Panc1 (cell line): Measurements from ENCODE around the gene NFAM1.

Experiments
- CTCF ChIP-seq: fragments of 450-650 bp; IDR thresholded peaks from 2 replicates; pipeline ENCODE4 v1.5.1; 2017; ENCODE audit warnings: mild to moderate bottlenecking
- POLR2AphosphoS5 ChIP-seq: IDR thresholded peaks from 2 replicates; pipeline ENCODE4 v1.6.1; 2012; ENCODE audit warnings: mild to moderate bottlenecking, low read depth, low read length, moderate library complexity
- REST ChIP-seq, 2 experiments: IDR thresholded peaks; 2 replicates each; pipeline ENCODE4 v1.6.1; 2011 to 2012; ENCODE audit warnings: low read depth in 2 of 2, control low read depth in 1 of 2, low read length in 1 of 2, mild to moderate bottlenecking in 1 of 2, moderate library complexity in 1 of 2; ENCODE audit not compliant: insufficient read depth in 1 of 2

GRCh38 chr22:42433754-42434682, 1.8 kb upstream of the NFAM1 start:
- TF ChIP-seq CTCF (no peak), POLR2AphosphoS5 (no peak), REST (IDR thresholded peaks at IDR 0.05; ENCODE audit: insufficient read depth in 1 of 2, low read depth in 2 of 2, low read length in 1 of 2) (no peak)
